NCI-H2171 (cell line): ENCODE data around the gene HBA2.
"Not testable (repeated sequence)": the region's sequence is repeated elsewhere in the genome, so short reads cannot be mapped to it uniquely, and the experiment has no call there.

ENCODE experiments used
- DNase-seq: peaks from one replicate; lab custom pipeline; 2025; lab: John Stamatoyannopoulos, UW

The HBA2 gene

GRCh38 chr16:155031-155398 lies 17.7 kb upstream of the HBA2 start:
- no peak for DNase-seq

- no peak for DNase-seq
Measured at GRCh38 chr16:159136-159849, 13.4 kb upstream of the HBA2 start.

- DNase-seq = not testable (repeated sequence)
Measured at GRCh38 chr16:160242-160641, 12.4 kb upstream of the HBA2 start.

GRCh38 chr16:160691-161190 lies 11.9 kb upstream of the HBA2 start:
- DNase-seq = no peak

GRCh38 chr16:162271-162991 lies 10.2 kb upstream of the HBA2 start:
- DNase-seq = no peak

- DNase-seq = not testable (repeated sequence)
Measured at GRCh38 chr16:163139-163538, 9.5 kb upstream of the HBA2 start.

GRCh38 chr16:163696-164095 lies 9.0 kb upstream of the HBA2 start:
- DNase-seq = not testable (repeated sequence)

- DNase-seq = not testable (repeated sequence)
Measured at GRCh38 chr16:164134-164823, 8.4 kb upstream of the HBA2 start.

GRCh38 chr16:164827-165538 lies 7.7 kb upstream of the HBA2 start:
- no peak for DNase-seq

GRCh38 chr16:165539-166374 lies 6.9 kb upstream of the HBA2 start, which contains the start of gene HBM:
HBM (plus strand) TSS chr16:165978; CDS start chr16:165998, 20 bp downstream.
- peak; percentile 67 for DNase-seq

GRCh38 chr16:166375-167121 lies 6.1 kb upstream of the HBA2 start:
- DNase-seq = no peak

- no peak for DNase-seq
Measured at GRCh38 chr16:167122-167690, 5.5 kb upstream of the HBA2 start.

- DNase-seq = no peak
Measured at GRCh38 chr16:168424-168823, 4.3 kb upstream of the HBA2 start.

- no peak for DNase-seq
Measured at GRCh38 chr16:169014-169413, 3.7 kb upstream of the HBA2 start.

GRCh38 chr16:170088-170507 lies 2.6 kb upstream of the HBA2 start:
- not testable (repeated sequence) for DNase-seq

- DNase-seq = no peak
Measured at GRCh38 chr16:170788-171187, 1.9 kb upstream of the HBA2 start.

- DNase-seq = not testable (repeated sequence)
Measured at GRCh38 chr16:173211-173854, 657 bp downstream of the HBA2 start.

GRCh38 chr16:173928-174769 lies 1.5 kb downstream of the HBA2 start:
- not testable (repeated sequence) for DNase-seq
